ENCODE data around the gene RNASE13.

The RNASE13 gene

DNA sequence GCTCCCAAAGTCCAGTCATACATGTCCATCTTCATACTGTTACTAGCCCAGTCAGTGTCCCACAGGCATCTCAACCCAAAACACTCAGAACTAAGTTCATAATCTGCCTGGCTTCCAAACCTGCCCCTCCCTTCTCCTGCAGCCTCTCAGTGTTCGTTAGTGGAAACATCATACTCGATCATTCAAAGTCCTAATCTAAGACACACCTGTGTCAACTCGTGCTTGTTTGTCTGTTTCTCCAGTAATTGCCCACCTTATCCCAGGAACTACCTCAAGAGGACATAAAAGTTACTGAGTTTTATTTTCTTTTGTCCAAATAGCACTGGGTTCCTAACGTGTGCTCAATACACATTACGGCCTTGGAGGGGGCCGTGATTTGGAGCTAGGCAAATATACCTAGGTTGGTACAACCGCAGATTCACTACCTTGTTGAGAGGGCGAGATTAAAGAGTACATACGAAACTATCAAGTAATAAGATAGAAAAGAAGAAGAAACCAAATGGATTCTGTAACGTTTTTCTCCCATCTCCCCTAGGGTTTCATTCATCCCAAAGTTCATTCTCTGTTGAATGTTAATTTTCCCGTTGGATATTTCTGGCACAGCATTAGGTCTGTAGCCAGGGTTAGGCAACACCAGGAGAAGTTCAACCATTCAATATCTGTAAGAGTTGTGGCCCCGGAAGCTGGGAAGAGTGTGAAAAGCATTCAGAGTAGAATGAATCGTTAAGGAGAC lies 26.2 kb upstream of the RNASE13 start:
- H3K9me3 ChIP-seq (replicated peaks; ENCODE audit: low read length), result no peaks in the 10 kb centered on the region
- H3K9ac ChIP-seq (ENCODE audit: low read depth, low read length), result no peak overlapping the region
- H3K4me2 ChIP-seq (ENCODE audit: low read length), result no peak overlapping the region
- H3K4me1 ChIP-seq (ENCODE audit: control insufficient read depth, insufficient read depth, low read length), result peaks cover 11% of the 10 kb centered on the region
- peaks cover 5% of the 10 kb centered on the region for H3K27me3 ChIP-seq (ENCODE audit: control insufficient read depth, insufficient read depth, low read length)
- no peaks in the 10 kb centered on the region for H3K36me3 ChIP-seq (ENCODE audit: insufficient read depth, low read length)
- H3K4me3 ChIP-seq (ENCODE audit: low read length), result no peak overlapping the region

DNA sequence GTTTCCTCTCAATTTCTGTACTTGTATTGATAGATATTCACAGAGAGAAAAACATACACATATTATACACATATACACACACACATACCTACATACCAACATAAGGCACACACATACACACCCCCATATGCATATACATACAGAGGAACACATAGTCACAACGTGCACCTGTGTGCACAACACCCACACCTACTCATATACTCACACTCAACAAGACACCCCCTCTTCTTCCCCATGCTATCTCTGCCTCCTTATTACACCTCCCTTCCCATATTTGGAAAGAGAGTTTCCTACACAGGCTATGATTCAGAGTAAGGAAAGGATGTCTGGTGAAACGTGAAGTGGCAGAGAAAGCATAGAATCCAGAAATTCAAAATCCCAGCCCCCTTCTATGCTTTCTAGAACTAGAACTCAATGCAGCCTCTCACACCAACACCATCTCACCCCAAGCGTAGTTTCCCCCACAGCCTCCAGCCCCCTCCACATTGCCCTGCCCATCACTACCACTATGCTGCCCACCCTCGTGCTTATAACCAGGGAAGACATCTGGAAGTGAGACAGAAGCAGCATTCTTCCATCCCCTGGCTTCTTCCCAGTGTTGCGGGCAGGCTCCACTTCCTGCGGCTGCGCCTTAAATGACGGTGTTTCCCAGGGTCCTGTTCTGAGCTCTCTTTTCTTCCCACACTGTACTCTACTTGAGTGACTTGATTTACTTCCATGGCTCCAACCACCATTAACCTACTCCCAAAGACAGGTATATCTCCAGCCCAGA lies 25.4 kb upstream of the RNASE13 start:
- H3K4me3 ChIP-seq (ENCODE audit: low read length), result no peak overlapping the region

GRCh38 chr14:21058903-21059302 lies 24.3 kb upstream of the RNASE13 start:
- H3K9ac ChIP-seq (ENCODE audit: low read depth, low read length), result no peak overlapping the region
- no peaks in the 10 kb centered on the region for H3K36me3 ChIP-seq (ENCODE audit: insufficient read depth, low read length)
- H3K27me3 ChIP-seq (ENCODE audit: control insufficient read depth, insufficient read depth, low read length), result peaks cover 5% of the 10 kb centered on the region
- peaks cover 10% of the 10 kb centered on the region for H3K4me1 ChIP-seq (ENCODE audit: control insufficient read depth, insufficient read depth, low read length)
- no peaks in the 10 kb centered on the region for H3K9me3 ChIP-seq (replicated peaks; ENCODE audit: low read length)
- no peak overlapping the region for H3K4me2 ChIP-seq (ENCODE audit: low read length)
- no peak overlapping the region for H3K4me3 ChIP-seq (ENCODE audit: low read length)

More for the DNA sequence above, 25.4 kb upstream of the RNASE13 start:
- no peaks in the 10 kb centered on the region for H3K36me3 ChIP-seq (ENCODE audit: insufficient read depth, low read length)
- H3K4me1 ChIP-seq (ENCODE audit: control insufficient read depth, insufficient read depth, low read length), result peaks cover 11% of the 10 kb centered on the region
- no peak overlapping the region for H3K9ac ChIP-seq (ENCODE audit: low read depth, low read length)
- H3K4me2 ChIP-seq (ENCODE audit: low read length), result no peak overlapping the region
- H3K27me3 ChIP-seq (ENCODE audit: control insufficient read depth, insufficient read depth, low read length), result peaks cover 5% of the 10 kb centered on the region
- no peaks in the 10 kb centered on the region for H3K9me3 ChIP-seq (replicated peaks; ENCODE audit: low read length)

DNA sequence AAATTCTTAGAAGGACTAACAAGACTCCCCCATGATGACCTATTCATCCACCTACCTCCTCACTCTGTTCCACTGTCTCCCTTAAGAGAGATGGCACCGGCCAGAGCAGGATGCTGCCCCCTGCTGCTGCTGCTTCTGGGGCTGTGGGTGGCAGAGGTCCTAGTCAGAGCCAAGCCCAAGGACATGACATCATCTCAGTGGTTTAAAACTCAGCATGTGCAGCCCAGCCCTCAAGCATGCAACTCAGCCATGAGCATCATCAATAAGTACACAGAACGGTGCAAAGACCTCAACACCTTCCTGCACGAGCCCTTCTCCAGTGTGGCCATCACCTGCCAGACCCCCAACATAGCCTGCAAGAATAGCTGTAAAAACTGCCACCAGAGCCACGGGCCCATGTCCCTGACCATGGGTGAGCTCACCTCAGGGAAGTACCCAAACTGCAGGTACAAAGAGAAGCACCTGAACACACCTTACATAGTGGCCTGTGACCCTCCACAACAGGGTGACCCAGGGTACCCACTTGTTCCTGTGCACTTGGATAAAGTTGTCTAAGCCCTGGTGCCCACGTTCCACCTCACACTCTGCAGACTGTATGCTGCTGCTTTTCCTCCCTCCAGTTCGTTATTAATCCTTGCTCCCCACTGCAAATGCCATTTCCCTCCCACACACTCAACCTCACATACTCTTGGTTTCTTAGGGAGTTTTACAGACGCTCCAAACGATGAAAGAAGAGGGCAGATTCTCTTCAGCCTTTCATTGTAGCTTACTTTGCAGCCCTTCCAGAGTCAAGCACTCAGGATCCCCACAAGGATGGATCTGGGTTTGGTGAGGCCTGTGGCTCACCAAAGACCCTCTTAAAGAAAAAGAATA lies 23.4 kb upstream of the RNASE13 start, which contains the start of gene RNASE8:
Gene RNASE8 (plus strand): TSS at position 20 of the 873 bp plus-strand sequence. CDS start 71 bp downstream, at position 91.
- Histone ChIP-seq H3K9me3 (replicated peaks; ENCODE audit: low read length) (no peaks in the 10 kb centered on the region), H3K4me1 (ENCODE audit: control insufficient read depth, insufficient read depth, low read length) (peaks cover 2% of the 10 kb centered on the region), H3K4me2 (ENCODE audit: low read length) (no peak within 1 kb of the TSS), H3K36me3 (ENCODE audit: insufficient read depth, low read length) (no peaks in the 10 kb centered on the region), H3K4me3 (ENCODE audit: low read length) (no peak within 1 kb of the TSS), H3K27me3 (ENCODE audit: control insufficient read depth, insufficient read depth, low read length) (peaks cover 5% of the 10 kb centered on the region), H3K9ac (ENCODE audit: low read depth, low read length) (no peak within 1 kb of the TSS)

GRCh38 chr14:21056520-21057163 lies 22.0 kb upstream of the RNASE13 start:
- no peak overlapping the region for H3K9ac ChIP-seq (ENCODE audit: low read depth, low read length)
- H3K36me3 ChIP-seq (ENCODE audit: insufficient read depth, low read length), result no peaks in the 10 kb centered on the region
- no peaks in the 10 kb centered on the region for H3K9me3 ChIP-seq (replicated peaks; ENCODE audit: low read length)
- H3K4me1 ChIP-seq (ENCODE audit: control insufficient read depth, insufficient read depth, low read length), result no peaks in the 10 kb centered on the region
- H3K4me2 ChIP-seq (ENCODE audit: low read length), result no peak overlapping the region
- peaks cover 7% of the 10 kb centered on the region for H3K27me3 ChIP-seq (ENCODE audit: control insufficient read depth, insufficient read depth, low read length)
- no peak overlapping the region for H3K4me3 ChIP-seq (ENCODE audit: low read length)

DNA sequence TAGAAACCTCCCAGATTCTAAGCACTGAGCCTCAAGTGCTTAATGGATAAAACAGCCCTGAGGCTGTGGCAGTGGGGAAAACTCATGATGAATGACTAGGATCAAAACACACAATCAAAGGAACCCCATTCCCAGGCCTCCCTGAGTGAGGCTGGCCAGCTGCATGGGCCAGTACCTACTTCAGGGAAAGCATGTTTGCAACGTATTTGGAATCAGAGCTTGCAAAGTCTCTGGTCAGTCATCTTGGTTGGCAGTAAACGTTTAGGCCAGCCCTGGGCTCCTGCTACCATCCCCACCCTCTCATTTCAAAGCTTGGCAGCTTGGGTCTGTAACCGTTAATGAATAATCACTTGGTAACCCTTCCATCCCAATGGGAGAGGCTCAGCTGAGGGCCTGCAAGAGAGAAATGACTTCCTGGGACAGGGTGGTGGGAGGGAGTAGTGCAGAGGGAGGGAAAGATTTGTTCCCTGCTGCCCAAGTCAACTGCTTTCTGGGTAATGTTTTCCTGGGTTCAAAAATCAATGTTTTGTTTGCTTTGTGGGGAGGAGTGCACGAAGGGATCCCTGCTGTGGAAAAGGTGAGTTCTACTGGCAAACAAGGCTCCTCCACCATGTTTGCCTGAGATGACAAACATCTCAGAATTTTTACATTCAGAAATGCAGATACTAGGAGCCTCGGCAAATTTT lies 21.0 kb upstream of the RNASE13 start:
- Histone ChIP-seq H3K27me3 (ENCODE audit: control insufficient read depth, insufficient read depth, low read length) (peaks cover 9% of the 10 kb centered on the region), H3K4me1 (ENCODE audit: control insufficient read depth, insufficient read depth, low read length) (no peaks in the 10 kb centered on the region), H3K36me3 (ENCODE audit: insufficient read depth, low read length) (no peaks in the 10 kb centered on the region), H3K9me3 (replicated peaks; ENCODE audit: low read length) (no peaks in the 10 kb centered on the region), H3K9ac (ENCODE audit: low read depth, low read length) (no peak overlapping the region), H3K4me3 (ENCODE audit: low read length) (no peak overlapping the region), H3K4me2 (ENCODE audit: low read length) (no peak overlapping the region)

DNA sequence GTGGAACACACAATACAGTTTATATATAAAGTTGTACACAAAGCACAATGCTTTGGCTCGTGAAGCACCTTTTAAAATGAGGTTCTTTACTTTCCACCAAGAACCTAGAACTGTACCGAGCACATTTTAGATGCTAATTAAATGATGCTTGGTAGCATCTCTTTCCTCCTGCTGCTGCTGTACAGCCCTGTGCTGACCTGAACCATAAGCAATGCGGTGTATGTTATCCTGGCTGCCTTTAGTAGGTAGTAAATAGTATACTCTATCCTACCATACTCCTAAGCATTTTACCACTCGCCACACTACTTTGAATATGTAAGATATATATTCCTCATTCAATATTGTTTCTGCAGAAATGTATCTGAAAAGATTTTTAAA lies 20.1 kb upstream of the RNASE13 start:
- no peak overlapping the region for H3K4me3 ChIP-seq (ENCODE audit: low read length)
- no peak overlapping the region for H3K4me2 ChIP-seq (ENCODE audit: low read length)
- no peaks in the 10 kb centered on the region for H3K9me3 ChIP-seq (replicated peaks; ENCODE audit: low read length)
- H3K4me1 ChIP-seq (ENCODE audit: control insufficient read depth, insufficient read depth, low read length), result no peaks in the 10 kb centered on the region
- H3K27me3 ChIP-seq (ENCODE audit: control insufficient read depth, insufficient read depth, low read length), result peaks cover 6% of the 10 kb centered on the region
- no peak overlapping the region for H3K9ac ChIP-seq (ENCODE audit: low read depth, low read length)
- H3K36me3 ChIP-seq (ENCODE audit: insufficient read depth, low read length), result no peaks in the 10 kb centered on the region

GRCh38 chr14:21054123-21054767 lies 19.6 kb upstream of the RNASE13 start:
- Histone ChIP-seq H3K4me2 (ENCODE audit: low read length) (no peak overlapping the region), H3K36me3 (ENCODE audit: insufficient read depth, low read length) (no peaks in the 10 kb centered on the region), H3K9ac (ENCODE audit: low read depth, low read length) (no peak overlapping the region)

GRCh38 chr14:21053184-21054122 lies 18.8 kb upstream of the RNASE13 start:
- peaks cover 4% of the 10 kb centered on the region for H3K4me1 ChIP-seq (ENCODE audit: control insufficient read depth, insufficient read depth, low read length)
- no peak overlapping the region for H3K4me3 ChIP-seq (ENCODE audit: low read length)
- H3K27me3 ChIP-seq (ENCODE audit: control insufficient read depth, insufficient read depth, low read length), result peaks cover 6% of the 10 kb centered on the region
- no peak overlapping the region for H3K4me2 ChIP-seq (ENCODE audit: low read length)
- no peak overlapping the region for H3K9ac ChIP-seq (ENCODE audit: low read depth, low read length)
- H3K9me3 ChIP-seq (replicated peaks; ENCODE audit: low read length), result no peaks in the 10 kb centered on the region
- H3K36me3 ChIP-seq (ENCODE audit: insufficient read depth, low read length), result no peaks in the 10 kb centered on the region

More at GRCh38 chr14:21054123-21054767, 19.6 kb upstream of the RNASE13 start:
- H3K4me1 ChIP-seq (ENCODE audit: control insufficient read depth, insufficient read depth, low read length), result no peaks in the 10 kb centered on the region
- no peak overlapping the region for H3K4me3 ChIP-seq (ENCODE audit: low read length)
- H3K9me3 ChIP-seq (replicated peaks; ENCODE audit: low read length), result no peaks in the 10 kb centered on the region
- peaks cover 6% of the 10 kb centered on the region for H3K27me3 ChIP-seq (ENCODE audit: control insufficient read depth, insufficient read depth, low read length)

Measured in skeletal muscle satellite cell (primary cell).